Measurements from ENCODE around the gene ATAD1.
"Not testable (repeated sequence)": the region's sequence is repeated elsewhere in the genome, so short reads cannot be mapped to it uniquely, and the experiment has no call there.

The ATAD1 gene

DNA sequence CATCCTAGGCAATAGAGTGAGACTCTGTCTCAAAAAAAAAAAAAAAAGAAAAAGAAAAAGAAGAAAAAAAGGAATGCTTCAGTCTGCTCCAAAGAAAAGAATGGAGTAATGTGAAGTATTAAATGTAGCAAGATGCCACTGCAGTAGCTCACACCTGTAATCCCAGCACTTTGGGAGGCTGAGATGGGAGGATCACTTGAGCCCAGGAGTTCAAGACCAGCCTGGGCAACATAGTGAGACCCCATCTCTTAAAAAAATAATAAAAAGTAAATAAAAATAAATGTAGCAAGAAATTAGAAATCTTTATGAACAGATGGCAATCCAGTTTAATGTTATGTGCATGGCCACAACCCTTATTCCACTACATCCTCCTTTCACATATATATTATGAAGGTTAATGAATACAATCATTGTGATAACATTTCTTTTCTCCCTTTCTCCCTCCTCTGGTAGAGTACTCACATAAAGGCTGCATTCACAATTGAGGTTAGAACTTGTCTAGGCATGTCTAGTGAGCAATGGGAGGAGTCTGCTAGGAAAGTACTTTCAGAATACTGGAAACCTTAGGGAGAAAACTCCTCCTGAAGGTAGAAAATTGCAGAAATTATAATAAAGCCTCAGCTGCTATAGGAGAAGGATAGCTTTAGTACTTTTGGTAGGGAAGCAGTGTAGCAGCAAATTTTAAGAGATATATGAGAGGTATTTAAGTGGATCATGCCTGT lies 24.9 kb upstream of the ATAD1 start:
- Histone ChIP-seq H3K4me2 (peak overlapping the region in 4 of 11 experiments; percentile 1 to 58 (median 45); a peak in 5 of 22 replicates), H3K9ac (no peak overlapping the region), H3K4me3 (no peak overlapping the region), H3K27me3 (no peaks in the 10 kb centered on the region), H3K4me1 (peaks cover 0 to 36% (median 5%) of the 10 kb centered on the region in 10 experiments; a peak in 8 of 20 replicates), H4K20me1 (no peaks in the 10 kb centered on the region; a peak in 1 of 22 replicates), H3K27ac (peak overlapping the region in 10 of 11 experiments; percentile 4 to 58 (median 42); a peak in 13 of 22 replicates), H3K36me3 (no peaks in the 10 kb centered on the region), H3K9me3 (replicated peaks in 1 of 11) (no peaks in the 10 kb centered on the region)
- TF ChIP-seq Cebpa-rat (IDR thresholded peaks at IDR 0.05), result no peak

DNA sequence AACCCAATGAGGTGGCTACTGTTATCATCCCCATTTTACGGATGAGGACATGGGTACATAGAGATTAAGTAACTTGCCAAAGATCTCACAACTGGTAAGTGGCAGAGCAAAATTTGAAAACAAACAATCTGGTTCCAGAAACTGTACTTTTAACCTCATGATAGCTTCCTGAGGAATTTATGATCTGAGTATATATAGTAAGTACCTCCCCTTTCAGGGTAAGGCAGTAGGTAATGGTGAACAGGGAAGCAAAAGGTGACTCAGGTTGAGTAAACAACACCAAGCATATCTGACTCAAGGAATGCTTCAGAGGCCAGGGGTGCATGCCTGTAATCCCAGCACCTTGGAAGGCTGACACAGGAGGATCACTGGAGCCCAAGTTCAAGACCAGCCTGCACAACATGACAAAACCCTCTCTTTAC lies 24.2 kb upstream of the ATAD1 start:
- H3K4me1 ChIP-seq, result peaks cover 0 to 43% (median 5%) of the 10 kb centered on the region in 10 experiments; a peak in 8 of 20 replicates
- H3K36me3 ChIP-seq, result no peaks in the 10 kb centered on the region
- H3K9me3 ChIP-seq (replicated peaks in 1 of 11), result no peaks in the 10 kb centered on the region
- no peak overlapping the region for H3K9ac ChIP-seq
- peak overlapping the region in 2 of 11 experiments; percentile 53 to 58; a peak in 1 of 22 replicates for H3K4me2 ChIP-seq
- no peaks in the 10 kb centered on the region; a peak in 1 of 22 replicates for H4K20me1 ChIP-seq
- TF ChIP-seq Cebpa-rat (IDR thresholded peaks at IDR 0.05), result no peak
- peak overlapping the region in 6 of 11 experiments; percentile 7 to 54 (median 42); a peak in 6 of 22 replicates for H3K27ac ChIP-seq
- no peak overlapping the region for H3K4me3 ChIP-seq
- H3K27me3 ChIP-seq, result no peaks in the 10 kb centered on the region

- Histone ChIP-seq H3K9ac (no peak overlapping the region), H3K4me3 (no peak overlapping the region), H3K27ac (no peak overlapping the region), H3K36me3 (no peaks in the 10 kb centered on the region), H3K9me3 (replicated peaks in 1 of 11) (no peaks in the 10 kb centered on the region), H3K4me1 (peaks cover 0 to 46% (median 5%) of the 10 kb centered on the region in 10 experiments; a peak in 8 of 20 replicates), H4K20me1 (no peaks in the 10 kb centered on the region; a peak in 1 of 22 replicates), H3K27me3 (no peaks in the 10 kb centered on the region), H3K4me2 (no peak overlapping the region)
- no peak for TF ChIP-seq Cebpa-rat (IDR thresholded peaks at IDR 0.05)
Measured at GRCh38 chr10:87841186-87841585, 23.2 kb upstream of the ATAD1 start.

GRCh38 chr10:87838650-87839049 lies 20.6 kb upstream of the ATAD1 start:
- Histone ChIP-seq H3K4me1 (peaks cover 0 to 32% (median 5%) of the 10 kb centered on the region in 10 experiments; a peak in 8 of 20 replicates), H3K27me3 (no peaks in the 10 kb centered on the region), H3K4me3 (no peak overlapping the region), H3K9ac (no peak overlapping the region), H4K20me1 (no peaks in the 10 kb centered on the region; a peak in 1 of 22 replicates), H3K9me3 (replicated peaks in 1 of 11) (no peaks in the 10 kb centered on the region), H3K36me3 (no peaks in the 10 kb centered on the region), H3K4me2 (0 out of 22 replicates have a peak overlapping the region, but pooled peaks of 1 of the 11 experiments have one; percentile 73), H3K27ac (no peak overlapping the region)
- no peak for TF ChIP-seq Cebpa-rat (IDR thresholded peaks at IDR 0.05)

DNA sequence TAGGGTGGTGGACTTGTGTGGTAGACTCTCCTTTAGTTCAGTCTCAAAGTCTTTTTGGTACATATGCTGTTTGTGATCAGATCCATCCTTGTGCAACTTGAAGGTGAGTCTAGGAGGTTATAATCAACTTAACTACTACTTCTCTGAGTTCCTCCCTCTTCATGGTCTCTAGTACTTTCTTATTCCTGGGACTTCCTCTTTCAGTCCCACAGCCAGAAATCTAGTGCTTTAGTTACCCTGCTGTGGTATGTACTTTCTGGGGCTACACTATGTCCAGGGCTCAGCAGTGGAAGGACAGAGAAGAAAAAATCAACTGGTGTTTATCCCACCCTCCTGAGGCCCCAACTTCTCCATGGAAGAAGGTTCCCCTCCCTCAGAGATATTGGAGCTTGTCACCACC lies 19.4 kb upstream of the ATAD1 start:
- Histone ChIP-seq H3K9ac (no peak overlapping the region; a peak in 1 of 22 replicates), H4K20me1 (no peaks in the 10 kb centered on the region; a peak in 1 of 22 replicates), H3K36me3 (no peaks in the 10 kb centered on the region), H3K4me1 (peaks cover 0 to 20% (median under 1%) of the 10 kb centered on the region in 10 experiments; a peak in 7 of 20 replicates), H3K4me2 (peak overlapping the region in 3 of 11 experiments; percentile 30 to 73 (median 58); a peak in 6 of 22 replicates), H3K27ac (peak overlapping the region in 2 of 11 experiments; percentile 4 to 11; a peak in 2 of 22 replicates), H3K27me3 (no peaks in the 10 kb centered on the region), H3K9me3 (replicated peaks in 1 of 11) (no peaks in the 10 kb centered on the region), H3K4me3 (no peak overlapping the region)
- no peak for TF ChIP-seq Cebpa-rat (IDR thresholded peaks at IDR 0.05)

GRCh38 chr10:87836098-87836497 lies 18.1 kb upstream of the ATAD1 start:
- Histone ChIP-seq H3K4me2 (no peak overlapping the region), H4K20me1 (no peaks in the 10 kb centered on the region; a peak in 1 of 22 replicates), H3K9me3 (replicated peaks in 1 of 11) (no peaks in the 10 kb centered on the region), H3K27me3 (no peaks in the 10 kb centered on the region), H3K36me3 (no peaks in the 10 kb centered on the region), H3K4me3 (no peak overlapping the region), H3K9ac (no peak overlapping the region), H3K4me1 (peaks cover 0 to 18% (median 0%) of the 10 kb centered on the region in 10 experiments; a peak in 7 of 20 replicates), H3K27ac (no peak overlapping the region)
- no peak for TF ChIP-seq Cebpa-rat (IDR thresholded peaks at IDR 0.05)

GRCh38 chr10:87829986-87830729 lies 12.1 kb upstream of the ATAD1 start:
- Histone ChIP-seq H3K27ac (no peak overlapping the region), H4K20me1 (no peaks in the 10 kb centered on the region), H3K4me2 (no peak overlapping the region), H3K36me3 (no peaks in the 10 kb centered on the region), H3K9me3 (replicated peaks in 1 of 11) (peaks cover 0 to 5% (median 0%) of the 10 kb centered on the region in 11 experiments; a peak in 2 of 22 replicates), H3K4me1 (no peaks in the 10 kb centered on the region), H3K4me3 (no peak overlapping the region), H3K9ac (no peak overlapping the region), H3K27me3 (no peaks in the 10 kb centered on the region)
- TF ChIP-seq Cebpa-rat (IDR thresholded peaks at IDR 0.05), result no peak

DNA sequence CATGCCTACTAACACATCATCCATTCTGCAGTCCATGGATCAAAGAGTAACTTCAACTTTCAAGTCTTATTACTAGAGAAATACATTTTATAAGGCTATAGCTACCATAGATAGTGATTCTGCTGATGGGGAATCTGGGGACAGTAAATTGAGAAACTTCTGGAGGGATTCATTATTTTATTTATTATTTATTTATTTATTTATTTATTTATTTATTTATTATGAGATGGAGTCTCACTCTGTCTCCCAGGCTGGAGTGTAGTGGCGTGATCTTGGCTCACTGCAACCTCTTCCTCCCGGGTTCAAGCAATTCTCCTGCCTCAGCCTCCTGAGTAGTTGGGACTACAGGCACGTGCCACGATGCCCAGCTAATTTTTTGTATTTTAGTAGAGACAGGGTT lies 11.0 kb upstream of the ATAD1 start:
- not testable (repeated sequence) for H4K20me1 ChIP-seq; H3K9me3 ChIP-seq (replicated peaks in 1 of 11); H3K9ac ChIP-seq; H3K4me3 ChIP-seq; H3K27me3 ChIP-seq; H3K4me2 ChIP-seq; H3K36me3 ChIP-seq; H3K4me1 ChIP-seq; H3K27ac ChIP-seq

DNA sequence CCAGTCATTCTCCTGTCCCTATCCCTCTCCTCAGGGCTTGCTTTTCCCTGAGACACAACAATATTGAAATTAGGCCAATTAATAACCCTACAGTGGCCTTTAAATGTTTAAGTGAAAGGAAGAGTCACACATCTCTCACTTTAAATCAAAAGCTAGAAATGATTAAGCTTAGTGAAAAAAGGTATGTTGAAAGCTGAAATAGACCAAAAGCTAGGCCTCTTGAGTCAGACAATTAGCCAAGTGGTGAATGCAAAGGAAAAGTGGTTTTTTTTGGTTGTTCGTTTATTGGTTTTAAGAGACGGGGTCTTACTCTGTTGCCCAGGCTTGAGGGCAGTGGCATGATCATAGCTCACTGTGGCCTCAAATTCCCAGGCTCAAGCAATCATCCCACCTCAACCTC lies 9.7 kb upstream of the ATAD1 start:
- no peaks in the 10 kb centered on the region for H4K20me1 ChIP-seq
- no peaks in the 10 kb centered on the region for H3K4me1 ChIP-seq
- H3K9ac ChIP-seq, result no peak overlapping the region
- H3K4me2 ChIP-seq, result no peak overlapping the region
- H3K27me3 ChIP-seq, result no peaks in the 10 kb centered on the region
- TF ChIP-seq Cebpa-rat (IDR thresholded peaks at IDR 0.05), result no peak
- H3K9me3 ChIP-seq (replicated peaks in 1 of 11), result peaks cover 0 to 5% (median 0%) of the 10 kb centered on the region in 11 experiments; a peak in 2 of 22 replicates
- H3K36me3 ChIP-seq, result no peaks in the 10 kb centered on the region
- H3K27ac ChIP-seq, result no peak overlapping the region
- no peak overlapping the region for H3K4me3 ChIP-seq

All from BLaER1 treated with 17β-estradiol and CSF1 and Interleukin-3, amounts not matched to agents 10 nM and 100 nM (cell line).